Measurements from ENCODE around the gene C1orf115.

GRCh38 chr1:220707160-220707559 lies 17.0 kb downstream of the C1orf115 start:
- TF ChIP-seq, protein P1, sequence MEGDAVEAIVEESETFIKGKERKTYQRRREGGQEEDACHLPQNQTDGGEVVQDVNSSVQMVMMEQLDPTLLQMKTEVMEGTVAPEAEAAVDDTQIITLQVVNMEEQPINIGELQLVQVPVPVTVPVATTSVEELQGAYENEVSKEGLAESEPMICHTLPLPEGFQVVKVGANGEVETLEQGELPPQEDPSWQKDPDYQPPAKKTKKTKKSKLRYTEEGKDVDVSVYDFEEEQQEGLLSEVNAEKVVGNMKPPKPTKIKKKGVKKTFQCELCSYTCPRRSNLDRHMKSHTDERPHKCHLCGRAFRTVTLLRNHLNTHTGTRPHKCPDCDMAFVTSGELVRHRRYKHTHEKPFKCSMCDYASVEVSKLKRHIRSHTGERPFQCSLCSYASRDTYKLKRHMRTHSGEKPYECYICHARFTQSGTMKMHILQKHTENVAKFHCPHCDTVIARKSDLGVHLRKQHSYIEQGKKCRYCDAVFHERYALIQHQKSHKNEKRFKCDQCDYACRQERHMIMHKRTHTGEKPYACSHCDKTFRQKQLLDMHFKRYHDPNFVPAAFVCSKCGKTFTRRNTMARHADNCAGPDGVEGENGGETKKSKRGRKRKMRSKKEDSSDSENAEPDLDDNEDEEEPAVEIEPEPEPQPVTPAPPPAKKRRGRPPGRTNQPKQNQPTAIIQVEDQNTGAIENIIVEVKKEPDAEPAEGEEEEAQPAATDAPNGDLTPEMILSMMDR (conservative IDR thresholded peaks at IDR 0.05): no peak
- no peak for TF ChIP-seq EZH2 (IDR thresholded peaks at IDR 0.05; ENCODE audit: low read depth)

Data from PC-9 (cell line).